Upper lobe of left lung (tissue), 6 donors: ENCODE measurements around the gene EIF4EBP3. TPM values are rescaled to one million over a fixed set of nuclear protein-coding genes. Genes with fewer than 3 reads are reported as not detected.
A peak's percentile ranks its signal among the peaks of the same experiment; 100 is the strongest.

Experiments
- ATAC-seq, 2 donors: fragments of 200-7000 bp; cut with Tn5 transposase; one replicate each; pipeline ENCODE4 v1.9.1; 2022; ENCODE audit warnings: mild to moderate bottlenecking in 2 of 2, moderate library complexity in 2 of 2; ENCODE audit not compliant: low FRiP score in 2 of 2
- DNase-seq, 2 donors: peaks; one replicate each; pipeline ENCODE4 v3.0.0-alpha.2; 2019 to 2020
- H3K27ac ChIP-seq, 4 donors: fragments of 200-600 bp; sonication (generic); one replicate each; pipeline ENCODE4 v1.5.1; 2016 to 2019
- H3K27me3 ChIP-seq, 4 donors: fragments of 200-600 bp; sonication (generic); one replicate each; pipeline ENCODE4 v1.5.1; 2017 to 2019
- H3K36me3 ChIP-seq, 4 donors: fragments of 200-600 bp; sonication (generic); one replicate each; pipeline ENCODE4 v1.5.1; 2016 to 2019
- H3K4me1 ChIP-seq, 4 donors: fragments of 200-600 bp; sonication (generic); one replicate each; pipeline ENCODE4 v1.5.1; 2018 to 2019
- H3K4me3 ChIP-seq, 4 donors: fragments of 200-600 bp; sonication (generic); one replicate each; pipeline ENCODE4 v1.5.1; 2017 to 2019; ENCODE audit warnings: mild to moderate bottlenecking in 2 of 4, moderate library complexity in 1 of 4
- H3K9me3 ChIP-seq, 4 donors: fragments of 200-600 bp; sonication (generic); one replicate each; pipeline ENCODE4 v1.5.1; 2018 to 2019
- CTCF ChIP-seq, 6 experiments: fragments of 450-650 bp in 4 of 6; fragments of 200-600 bp in 2 of 6; sonication (generic) in 2 of 6; IDR thresholded peaks; one replicate each; pipeline ENCODE4 v1.5.1; 2016 to 2019; ENCODE audit warnings: antibody characterized with exemption in 6 of 6
- EP300 ChIP-seq, 4 donors: sonication (generic); formaldehyde crosslinking; IDR thresholded peaks; one replicate each; pipeline ENCODE4 v1.5.1; 2017; ENCODE audit warnings: antibody characterized with exemption in 4 of 4, control low read depth in 2 of 4
- POLR2A ChIP-seq, 4 donors: fragments of 450-650 bp; IDR thresholded peaks; one replicate each; pipeline ENCODE4 v1.5.1; 2016 to 2017; ENCODE audit warnings: antibody characterized with exemption in 4 of 4, mild to moderate bottlenecking in 2 of 4
- POLR2AphosphoS5 ChIP-seq, 2 donors: sonication (generic); formaldehyde crosslinking; IDR thresholded peaks; one replicate each; pipeline ENCODE4 v1.5.1; 2017; ENCODE audit warnings: antibody characterized with exemption in 2 of 2
- WGBS, 2 donors: methylation state at CpG; one replicate each; pipeline ENCODE4 v1.1.5; 2017 to 2018; 5-methylcytosine and 5-hydroxymethylcytosine counted together
- small RNA-seq, 4 donors: library from RNA; depleted of rRNA; stranded (forward); fragments of <200 nt; gene quantifications; one replicate each; pipeline ENCODE3, GENCODE V24; 2016
- total RNA-seq, 6 donors: library from RNA; depleted of rRNA in 4 of 6; stranded (reverse); fragments of >200 nt in 4 of 6; gene quantifications; one replicate each; pipeline versions ENCODE4 v1.1.0 to v1.2.1, GENCODE V29; 2016 to 2021
- donor health status: DM: no; HTN: no; CAD: no; lungs with moderate emphysema.
- donor health status: DM: no; HTN: yes; CAD: no; lungs with severe emphysema.

Gene EIF4EBP3
- total RNA-seq, 6 donors from 2014 or later: 12.1 to 32.5 (median 21.0) TPM

GRCh38 chr5:140595538-140596300 is 48.3 kb downstream of the EIF4EBP3 start:
- DNase-seq (peak in 1 of 2 donors; percentile 80), ATAC-seq (peak in 1 of 2 donors; percentile 81)
- peak in 1 of 4 donors; percentile 31 for TF ChIP-seq POLR2A (IDR thresholded peaks at IDR 0.05)
- TF ChIP-seq POLR2AphosphoS5 (IDR thresholded peaks at IDR 0.05): peak in 1 of 2 donors; percentile 42
- no peak for TF ChIP-seq CTCF (IDR thresholded peaks at IDR 0.05)
- Histone ChIP-seq H3K27me3 (no peaks in the 10 kb centered on the region), H3K27ac (peak overlapping the region; percentile 44 to 79 (median 74)), H3K36me3 (no peaks in the 10 kb centered on the region), H3K9me3 (no peaks in the 10 kb centered on the region), H3K4me1 (peaks cover 21 to 31% (median 23%) of the 10 kb centered on the region in 4 donors), H3K4me3 (no peak overlapping the region)
- WGBS, 2 donors: 55 to 63% methylated on average over 5 of the region's 5 CpGs

- WGBS, 2 donors: 43 to 71% methylated on average over 1 of the region's 1 CpG
- no peaks in the 10 kb centered on the region for H3K9me3 ChIP-seq
- no peaks in the 10 kb centered on the region for H3K27me3 ChIP-seq
- DNase-seq (no peak), ATAC-seq (peak in 1 of 2 donors; percentile 41)
- no peaks in the 10 kb centered on the region for H3K36me3 ChIP-seq
- H3K4me1 ChIP-seq: peaks cover 19 to 31% (median 22%) of the 10 kb centered on the region in 4 donors
- no peak for TF ChIP-seq EP300 (IDR thresholded peaks at IDR 0.05)
- peak in 1 of 4 donors; percentile 26 for TF ChIP-seq POLR2A (IDR thresholded peaks at IDR 0.05)
- no peak for TF ChIP-seq POLR2AphosphoS5 (IDR thresholded peaks at IDR 0.05)
- no peak for TF ChIP-seq CTCF (IDR thresholded peaks at IDR 0.05)
- H3K27ac ChIP-seq: peak overlapping the region; percentile 44 to 79 (median 74)
- H3K4me3 ChIP-seq: no peak overlapping the region
Observed at GRCh38 chr5:140596321-140596741, 48.9 kb downstream of the EIF4EBP3 start.

DNA sequence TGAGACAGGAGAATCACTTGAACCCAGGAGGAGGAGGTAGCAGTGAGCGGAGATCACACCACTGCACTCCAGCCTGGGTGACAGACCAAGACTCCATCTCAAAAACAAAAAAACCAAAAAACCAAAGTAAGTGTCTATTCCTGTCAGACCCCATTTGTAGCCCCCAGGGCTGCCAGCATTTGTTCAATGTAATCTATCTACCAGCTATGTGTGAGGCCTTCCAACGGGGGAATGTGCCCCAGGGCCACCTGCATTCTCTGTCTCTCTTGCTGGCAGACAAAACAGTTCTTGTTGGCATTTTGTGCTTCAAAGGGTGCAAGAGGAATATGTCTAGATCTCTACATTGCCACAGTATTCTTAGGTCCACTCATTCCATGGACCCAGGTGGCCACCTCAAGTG is 51.4 kb downstream of the EIF4EBP3 start:
- ATAC-seq: no peak
- 63 to 64% methylated on average over 2 of the region's 2 CpGs for WGBS, 2 donors

More for the DNA sequence above, 51.4 kb downstream of the EIF4EBP3 start:
- Histone ChIP-seq H3K4me3 (no peak overlapping the region), H3K9me3 (no peaks in the 10 kb centered on the region), H3K27ac (no peak overlapping the region), H3K36me3 (no peaks in the 10 kb centered on the region), H3K4me1 (peaks cover 19 to 35% (median 28%) of the 10 kb centered on the region in 4 donors), H3K27me3 (no peaks in the 10 kb centered on the region)
- no peak for TF ChIP-seq POLR2AphosphoS5 (IDR thresholded peaks at IDR 0.05)
- TF ChIP-seq CTCF (IDR thresholded peaks at IDR 0.05): no peak
- no peak for TF ChIP-seq EP300 (IDR thresholded peaks at IDR 0.05)
- no peak for TF ChIP-seq POLR2A (IDR thresholded peaks at IDR 0.05)
- no peak for DNase-seq

Small RNAs within 50 kb of the gene (small RNA-seq; reads per million reads assigned to genes)
- gene RF00279: 0 to 0.22 (median 0.10) reads per million in 4 donors
- gene RF00443: 0 reads per million in 4 donors

Other genes starting within 250 kb of the EIF4EBP3 start
- gene PFDN1, start 244.6 kb upstream of the EIF4EBP3 start, total RNA-seq: 100 to 1,000 TPM in 2 of 6 donors, 10 to 100 TPM in 4; 44.7 to 128 (median 87.7) TPM
- gene HBEGF, start 201.1 kb upstream of the EIF4EBP3 start, total RNA-seq: 10 to 100 TPM; 10.5 to 65.0 (median 49.5) TPM
- gene SLC4A9, start 187.5 kb upstream of the EIF4EBP3 start, total RNA-seq: under 1 TPM in 3 of 6 donors, not detected in 3; 0.15 to 0.23 (median 0.17) TPM
- 100 to 1,000 TPM in 5 of 6 donors, 10 to 100 TPM in 1; 97.0 to 338 (median 135) TPM for gene ANKHD1, start 145.8 kb upstream of the EIF4EBP3 start, total RNA-seq
- gene SRA1, start 9.8 kb downstream of the EIF4EBP3 start, total RNA-seq: 10 to 100 TPM; 23.1 to 31.6 (median 29.6) TPM
- 100 to 1,000 TPM in 1 of 6 donors, 10 to 100 TPM in 5; 14.1 to 127 (median 28.4) TPM for gene APBB3, start 16.9 kb downstream of the EIF4EBP3 start, total RNA-seq
- gene SLC35A4, start 17.2 kb downstream of the EIF4EBP3 start, total RNA-seq: 10 to 100 TPM; 30.4 to 92.3 (median 56.7) TPM
- gene CD14, start 85.5 kb downstream of the EIF4EBP3 start, total RNA-seq: 100 to 1,000 TPM in 4 of 6 donors, 10 to 100 TPM in 2; 27.3 to 195 (median 102) TPM
- gene TMCO6, start 91.8 kb downstream of the EIF4EBP3 start, total RNA-seq: 10 to 100 TPM; 11.8 to 99.7 (median 31.3) TPM
- 10 to 100 TPM; 26.2 to 59.6 (median 51.8) TPM for gene NDUFA2, start 100.0 kb downstream of the EIF4EBP3 start, total RNA-seq
- 100 to 1,000 TPM in 2 of 6 donors, 10 to 100 TPM in 4; 72.2 to 153 (median 83.5) TPM for gene IK, start 100.2 kb downstream of the EIF4EBP3 start, total RNA-seq
- 10 to 100 TPM; 23.2 to 44.0 (median 24.5) TPM for gene WDR55, start 117.2 kb downstream of the EIF4EBP3 start, total RNA-seq
- 1 to 10 TPM in 5 of 6 donors, under 1 TPM in 1; 0.92 to 3.6 (median 1.6) TPM for gene DND1, start 125.9 kb downstream of the EIF4EBP3 start, total RNA-seq
- gene HARS1, start 143.7 kb downstream of the EIF4EBP3 start, total RNA-seq: 10 to 100 TPM; 40.7 to 57.6 (median 44.6) TPM
- 100 to 1,000 TPM in 1 of 6 donors, 10 to 100 TPM in 5; 19.7 to 136 (median 24.2) TPM for gene HARS2, start 143.8 kb downstream of the EIF4EBP3 start, total RNA-seq
- gene ZMAT2, start 152.8 kb downstream of the EIF4EBP3 start, total RNA-seq: 10 to 100 TPM; 18.5 to 49.9 (median 35.0) TPM
- under 1 TPM in 1 of 6 donors, not detected in 5; 0.13 TPM for gene PCDHA1, start 238.5 kb downstream of the EIF4EBP3 start, total RNA-seq
- under 1 TPM in 3 of 6 donors, not detected in 3; 0.13 to 0.78 (median 0.30) TPM for gene PCDHA2, start 247.2 kb downstream of the EIF4EBP3 start, total RNA-seq